Gastroesophageal sphincter (tissue), 4 donors: ENCODE measurements around the gene LPP. TPM values are rescaled to one million over a fixed set of nuclear protein-coding genes. Genes with fewer than 3 reads are reported as not detected.
A peak's percentile ranks its signal among the peaks of the same experiment; 100 is the strongest.

ENCODE experiments used
- ATAC-seq: fragments of 150-250 bp; one replicate; pipeline ENCODE4 v1.9.1; 2016; ENCODE audit warnings: mild to moderate bottlenecking, moderate library complexity
- H3K27ac ChIP-seq, 4 donors: fragments of 200-600 bp; sonication (generic) in 3 of 4; 1 replicate in 3 of 4; 2 replicates in 1 of 4; pipeline ENCODE4 v1.5.1; 2016 to 2019
- H3K27me3 ChIP-seq: fragments of 200-600 bp; sonication (generic); one replicate; pipeline ENCODE4 v1.5.1; 2019
- H3K36me3 ChIP-seq, 2 donors: fragments of 200-600 bp; sonication (generic); one replicate each; pipeline ENCODE4 v1.5.1; 2019; ENCODE audit warnings: control low read depth in 1 of 2
- H3K4me1 ChIP-seq, 3 donors: fragments of 200-600 bp; sonication (generic); 1 replicate in 2 of 3; 2 replicates in 1 of 3; pipeline ENCODE4 v1.5.1; 2016 to 2019; ENCODE audit warnings: control low read depth in 2 of 3
- H3K4me3 ChIP-seq, 2 donors: fragments of 200-600 bp; sonication (generic); one replicate each; pipeline ENCODE4 v1.5.1; 2019; ENCODE audit warnings: mild to moderate bottlenecking in 1 of 2, moderate library complexity in 1 of 2
- H3K9me3 ChIP-seq, 3 donors: fragments of 200-600 bp; sonication (generic); one replicate each; pipeline ENCODE4 v1.5.1; 2017 to 2019; ENCODE audit warnings: control low read depth in 2 of 3
- CTCF ChIP-seq, 4 experiments: fragments of 200-600 bp in 2 of 4; fragments of 450-650 bp in 2 of 4; sonication (generic) in 1 of 4; IDR thresholded peaks; one replicate each; pipeline ENCODE4 v1.5.1; 2017 to 2019; ENCODE audit warnings: antibody characterized with exemption in 4 of 4, mild to moderate bottlenecking in 2 of 4, moderate library complexity in 2 of 4
- EP300 ChIP-seq: sonication (generic); formaldehyde crosslinking; IDR thresholded peaks from one replicate; pipeline ENCODE4 v1.6.1; 2017; ENCODE audit warnings: antibody characterized with exemption, mild to moderate bottlenecking
- POLR2A ChIP-seq, 2 donors: fragments of 450-650 bp; IDR thresholded peaks; one replicate each; pipeline ENCODE4 v1.6.1; 2017; ENCODE audit warnings: antibody characterized with exemption in 2 of 2, mild to moderate bottlenecking in 2 of 2, moderate library complexity in 1 of 2
- POLR2AphosphoS5 ChIP-seq: sonication (generic); formaldehyde crosslinking; IDR thresholded peaks from one replicate; pipeline ENCODE4 v1.6.1; 2017; ENCODE audit warnings: antibody characterized with exemption
- WGBS, 2 donors: methylation state at CpG; one replicate each; pipeline ENCODE4 v1.1.5; 2018; ENCODE audit warnings: low coverage in 1 of 2; 5-methylcytosine and 5-hydroxymethylcytosine counted together
- total RNA-seq, 4 donors: library from RNA; depleted of rRNA; stranded (reverse); fragments of >200 nt; gene quantifications; one replicate each; pipeline ENCODE4 v1.1.0, GENCODE V29; 2016

LPP gene
- total RNA-seq, 4 donors from 2014 or later, result 1,243 to 2,297 (median 2,164) TPM

- TF ChIP-seq POLR2AphosphoS5 (no peak), POLR2A (IDR thresholded peaks at IDR 0.05) (no peak), EP300 (no peak), CTCF (IDR thresholded peaks at IDR 0.05) (no peak)
- Histone ChIP-seq H3K4me1 (peaks cover 14 to 52% (median 31%) of the 10 kb centered on the region in 3 donors), H3K9me3 (no peaks in the 10 kb centered on the region), H3K27me3 (no peaks in the 10 kb centered on the region), H3K4me3 (no peak overlapping the region), H3K36me3 (no peaks in the 10 kb centered on the region), H3K27ac (peak overlapping the region; percentile 56 to 72 (median 66))
- ATAC-seq, result no peak
These were observed 700.8 kb downstream of the LPP start for GRCh38 chr3:188854772-188855149.

DNA sequence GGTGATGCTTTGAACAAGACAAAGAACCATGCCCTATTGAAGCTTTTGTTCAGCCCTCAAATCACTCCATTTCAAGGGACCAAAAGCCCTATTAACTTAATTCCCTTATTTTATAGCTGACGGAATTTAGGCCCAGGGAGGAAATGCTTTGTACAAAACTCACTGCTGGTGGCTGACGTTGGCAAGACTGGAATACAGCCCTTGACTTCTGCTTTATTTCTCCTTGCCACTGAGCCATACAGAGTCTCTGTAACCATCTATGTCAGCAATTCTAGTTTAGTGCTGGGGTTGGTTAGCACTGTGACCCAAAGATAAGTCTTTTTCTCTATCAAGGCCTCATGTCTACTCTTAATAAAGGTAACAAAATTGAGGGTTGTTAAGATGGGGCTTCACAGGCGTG lies 701.7 kb downstream of the LPP start:
- Histone ChIP-seq H3K4me1 (peaks cover 14 to 57% (median 31%) of the 10 kb centered on the region in 3 donors), H3K36me3 (no peaks in the 10 kb centered on the region), H3K27ac (peak overlapping the region in 3 of 4 donors; percentile 9 to 72 (median 72)), H3K4me3 (no peak overlapping the region), H3K9me3 (no peaks in the 10 kb centered on the region), H3K27me3 (no peaks in the 10 kb centered on the region)
- TF ChIP-seq EP300, result no peak
- no peak for TF ChIP-seq POLR2A (IDR thresholded peaks at IDR 0.05)
- TF ChIP-seq CTCF (IDR thresholded peaks at IDR 0.05), result no peak
- TF ChIP-seq POLR2AphosphoS5, result no peak
- no peak for ATAC-seq
- 69 to 93% methylated on average over 2 to 3 of the region's 3 CpGs for WGBS, 2 donors

- Histone ChIP-seq H3K9me3 (no peaks in the 10 kb centered on the region), H3K27me3 (no peaks in the 10 kb centered on the region), H3K4me1 (peaks cover 8 to 63% (median 23%) of the 10 kb centered on the region in 3 donors), H3K27ac (no peak overlapping the region), H3K36me3 (no peaks in the 10 kb centered on the region), H3K4me3 (no peak overlapping the region)
- WGBS, 2 donors, result 90 to 100% methylated on average over 2 of the region's 3 CpGs
- ATAC-seq, result no peak
- TF ChIP-seq CTCF (IDR thresholded peaks at IDR 0.05), result no peak
- TF ChIP-seq POLR2AphosphoS5, result peak; percentile 18
These were observed 706.2 kb downstream of the LPP start for GRCh38 chr3:188860147-188860546.

GRCh38 chr3:188861842-188862744 lies 708.1 kb downstream of the LPP start:
- no peaks in the 10 kb centered on the region for H3K9me3 ChIP-seq
- no peak overlapping the region for H3K4me3 ChIP-seq
- peaks cover 0 to 62% (median 16%) of the 10 kb centered on the region in 3 donors for H3K4me1 ChIP-seq
- peak overlapping the region in 1 of 4 donors; percentile 3 for H3K27ac ChIP-seq
- H3K27me3 ChIP-seq, result no peaks in the 10 kb centered on the region
- peaks cover 0 to 16% of the 10 kb centered on the region in 2 donors for H3K36me3 ChIP-seq
- WGBS, 2 donors, result 54 to 64% methylated on average over 3 to 4 of the region's 5 CpGs
- no peak for TF ChIP-seq POLR2A (IDR thresholded peaks at IDR 0.05)
- TF ChIP-seq CTCF (IDR thresholded peaks at IDR 0.05), result no peak
- TF ChIP-seq EP300, result no peak
- no peak for TF ChIP-seq POLR2AphosphoS5
- no peak for ATAC-seq

GRCh38 chr3:188863999-188864406 lies 710.0 kb downstream of the LPP start:
- Histone ChIP-seq H3K27ac (peak overlapping the region in 2 of 4 donors; percentile 2 to 32), H3K36me3 (peaks cover 0 to 33% of the 10 kb centered on the region in 2 donors), H3K4me3 (no peak overlapping the region), H3K9me3 (no peaks in the 10 kb centered on the region), H3K4me1 (peaks cover 0 to 74% (median 16%) of the 10 kb centered on the region in 3 donors), H3K27me3 (no peaks in the 10 kb centered on the region)
- TF ChIP-seq POLR2AphosphoS5 (no peak), POLR2A (IDR thresholded peaks at IDR 0.05) (no peak), CTCF (IDR thresholded peaks at IDR 0.05) (no peak), EP300 (no peak)
- WGBS, 2 donors, result 9 to 19% methylated on average over 3 of the region's 3 CpGs
- peak; percentile 21 for ATAC-seq
